ENCODE results near the gene MAPK7. TPM values are rescaled to one million over a fixed set of nuclear protein-coding genes. Genes with fewer than 3 reads are reported as not detected.
A peak's percentile ranks its signal among the peaks of the same experiment; 100 is the strongest.

The MAPK7 gene
- total RNA-seq, 2 experiments from 2014 or later = 31.5 to 33.5 TPM

- POLR2A ChIA-PET = no interaction called here
- Mint-ChIP-seq H3K27ac (no peak within 1 kb of the TSS), H3K36me3 (ENCODE audit: low read depth) (no peaks in the 10 kb centered on the region), H3K9me3 (ENCODE audit: insufficient read depth) (no peaks in the 10 kb centered on the region), H3K4me1 (ENCODE audit: low read depth) (no peaks in the 10 kb centered on the region), H3K4me3 (no peak within 1 kb of the TSS), H3K27me3 (ENCODE audit: low read depth) (peaks cover 12% of the 10 kb centered on the region)
- DNase-seq = no peak
- ATAC-seq = no peak
- CTCF ChIA-PET = no interaction called here
Measured at GRCh38 chr17:19410875-19411620, 32.8 kb downstream of the MAPK7 start, which contains the start of gene RNF112. RNF112 (plus strand) TSS chr17:19411232; CDS start chr17:19411409, 177 bp downstream.

- Mint-ChIP-seq H3K27ac (no peak overlapping the region), H3K36me3 (ENCODE audit: low read depth) (no peaks in the 10 kb centered on the region), H3K9me3 (ENCODE audit: insufficient read depth) (no peaks in the 10 kb centered on the region), H3K4me3 (no peak overlapping the region), H3K4me1 (ENCODE audit: low read depth) (no peaks in the 10 kb centered on the region), H3K27me3 (ENCODE audit: low read depth) (peaks cover 12% of the 10 kb centered on the region)
- POLR2A ChIA-PET = no interaction called here
- DNase-seq (no peak), ATAC-seq (no peak)
- CTCF ChIA-PET = no interaction called here
Measured at GRCh38 chr17:19411631-19412030, 33.3 kb downstream of the MAPK7 start.

- CTCF ChIA-PET = interaction anchor here (1.7 kb wide), 1 partner anchor 50 kb away, joined by 5 read pairs; the partner anchor contains the start of gene B9D1
- Mint-ChIP-seq H3K4me3 (no peak overlapping the region), H3K27me3 (ENCODE audit: low read depth) (peaks cover 12% of the 10 kb centered on the region), H3K9me3 (ENCODE audit: insufficient read depth) (no peaks in the 10 kb centered on the region), H3K36me3 (ENCODE audit: low read depth) (no peaks in the 10 kb centered on the region), H3K4me1 (ENCODE audit: low read depth) (no peaks in the 10 kb centered on the region), H3K27ac (no peak overlapping the region)
- DNase-seq (no peak), ATAC-seq (no peak)
- POLR2A ChIA-PET = no interaction called here
Measured at GRCh38 chr17:19412510-19412909, 34.2 kb downstream of the MAPK7 start.

GRCh38 chr17:19412984-19413383 is 34.7 kb downstream of the MAPK7 start:
- Mint-ChIP-seq H3K36me3 (ENCODE audit: low read depth) (no peaks in the 10 kb centered on the region), H3K9me3 (ENCODE audit: insufficient read depth) (no peaks in the 10 kb centered on the region), H3K27me3 (ENCODE audit: low read depth) (peaks cover 12% of the 10 kb centered on the region), H3K4me3 (no peak overlapping the region), H3K4me1 (ENCODE audit: low read depth) (peaks cover 2% of the 10 kb centered on the region), H3K27ac (no peak overlapping the region)
- DNase-seq = no peak
- ChIA-PET POLR2A (no interaction called here), CTCF (interaction anchor here (1.7 kb wide), 1 partner anchor 50 kb away, joined by 5 read pairs; the partner anchor contains the start of gene B9D1)
- no peak for ATAC-seq

GRCh38 chr17:19413761-19414160 is 35.5 kb downstream of the MAPK7 start:
- no peak overlapping the region for H3K4me3 Mint-ChIP-seq
- no peak overlapping the region for H3K27ac Mint-ChIP-seq
- ChIA-PET POLR2A (no interaction called here), CTCF (interaction anchor here (1.7 kb wide), 1 partner anchor 51 kb away, joined by 5 read pairs; the partner anchor contains the start of gene B9D1)
- H3K9me3 Mint-ChIP-seq (ENCODE audit: insufficient read depth) = no peaks in the 10 kb centered on the region
- no peak for DNase-seq
- peaks cover 4% of the 10 kb centered on the region for H3K4me1 Mint-ChIP-seq (ENCODE audit: low read depth)
- no peak for ATAC-seq
- no peaks in the 10 kb centered on the region for H3K36me3 Mint-ChIP-seq (ENCODE audit: low read depth)
- H3K27me3 Mint-ChIP-seq (ENCODE audit: low read depth) = peaks cover 12% of the 10 kb centered on the region

- Mint-ChIP-seq H3K27ac (no peak overlapping the region), H3K4me3 (no peak overlapping the region), H3K36me3 (ENCODE audit: low read depth) (no peaks in the 10 kb centered on the region), H3K9me3 (ENCODE audit: insufficient read depth) (no peaks in the 10 kb centered on the region), H3K27me3 (ENCODE audit: low read depth) (peaks cover 6% of the 10 kb centered on the region), H3K4me1 (ENCODE audit: low read depth) (peaks cover 4% of the 10 kb centered on the region)
- DNase-seq (no peak), ATAC-seq (no peak)
- ChIA-PET POLR2A (no interaction called here), CTCF (no interaction called here)
Measured at GRCh38 chr17:19414396-19415280, 36.3 kb downstream of the MAPK7 start.

GRCh38 chr17:19415311-19415710 is 37.0 kb downstream of the MAPK7 start:
- no peak overlapping the region for H3K27ac Mint-ChIP-seq
- peaks cover 2% of the 10 kb centered on the region for H3K27me3 Mint-ChIP-seq (ENCODE audit: low read depth)
- DNase-seq (no peak), ATAC-seq (no peak)
- H3K36me3 Mint-ChIP-seq (ENCODE audit: low read depth) = no peaks in the 10 kb centered on the region
- H3K4me3 Mint-ChIP-seq = no peak overlapping the region
- ChIA-PET CTCF (no interaction called here), POLR2A (no interaction called here)
- no peaks in the 10 kb centered on the region for H3K9me3 Mint-ChIP-seq (ENCODE audit: insufficient read depth)
- H3K4me1 Mint-ChIP-seq (ENCODE audit: low read depth) = peaks cover 4% of the 10 kb centered on the region

- H3K4me1 Mint-ChIP-seq (ENCODE audit: low read depth) = peaks cover 4% of the 10 kb centered on the region
- no peak for DNase-seq
- H3K27ac Mint-ChIP-seq = no peak overlapping the region
- H3K4me3 Mint-ChIP-seq = no peak overlapping the region
- peaks cover 1% of the 10 kb centered on the region for H3K27me3 Mint-ChIP-seq (ENCODE audit: low read depth)
- ChIA-PET CTCF (no interaction called here), POLR2A (no interaction called here)
- no peaks in the 10 kb centered on the region for H3K9me3 Mint-ChIP-seq (ENCODE audit: insufficient read depth)
- ATAC-seq = no peak
- no peaks in the 10 kb centered on the region for H3K36me3 Mint-ChIP-seq (ENCODE audit: low read depth)
Measured at GRCh38 chr17:19415806-19416775, 37.8 kb downstream of the MAPK7 start.

- CTCF ChIA-PET = interaction anchor here (1.0 to 1.5 kb wide), 2 partner anchors 15 to 55 kb away, joined by 3 to 5 read pairs; partner anchors contain the start of gene B9D1
Measured at GRCh38 chr17:19417611-19418010, 39.3 kb downstream of the MAPK7 start.

GRCh38 chr17:19418251-19418992 is 40.1 kb downstream of the MAPK7 start:
- ATAC-seq (no peak), DNase-seq (peak; percentile 27)
- H3K27ac Mint-ChIP-seq = no peak overlapping the region
- peaks cover 6% of the 10 kb centered on the region for H3K27me3 Mint-ChIP-seq (ENCODE audit: low read depth)
- CTCF ChIA-PET = interaction anchor here (1.0 to 1.5 kb wide), 2 partner anchors 14 to 55 kb away, joined by 3 to 5 read pairs; partner anchors contain the start of gene B9D1
- H3K36me3 Mint-ChIP-seq (ENCODE audit: low read depth) = no peaks in the 10 kb centered on the region
- no peaks in the 10 kb centered on the region for H3K9me3 Mint-ChIP-seq (ENCODE audit: insufficient read depth)
- H3K4me1 Mint-ChIP-seq (ENCODE audit: low read depth) = peaks cover 4% of the 10 kb centered on the region
- H3K4me3 Mint-ChIP-seq = no peak overlapping the region
- POLR2A ChIA-PET = no interaction called here

More at GRCh38 chr17:19417611-19418010, 39.3 kb downstream of the MAPK7 start:
- ATAC-seq (no peak), DNase-seq (no peak)
- Mint-ChIP-seq H3K27ac (no peak overlapping the region), H3K27me3 (ENCODE audit: low read depth) (peaks cover 3% of the 10 kb centered on the region), H3K4me3 (no peak overlapping the region), H3K9me3 (ENCODE audit: insufficient read depth) (no peaks in the 10 kb centered on the region), H3K36me3 (ENCODE audit: low read depth) (no peaks in the 10 kb centered on the region), H3K4me1 (ENCODE audit: low read depth) (peaks cover 4% of the 10 kb centered on the region)
- POLR2A ChIA-PET = no interaction called here

GRCh38 chr17:19421219-19421618 is 42.9 kb downstream of the MAPK7 start:
- POLR2A ChIA-PET = no interaction called here

More at GRCh38 chr17:19421219-19421618, 42.9 kb downstream of the MAPK7 start:
- CTCF ChIA-PET = no interaction called here
- ATAC-seq = no peak
- DNase-seq = no peak
- Mint-ChIP-seq H3K36me3 (ENCODE audit: low read depth) (no peaks in the 10 kb centered on the region), H3K4me3 (no peak overlapping the region), H3K27me3 (ENCODE audit: low read depth) (peaks cover 16% of the 10 kb centered on the region), H3K27ac (no peak overlapping the region), H3K9me3 (ENCODE audit: insufficient read depth) (no peaks in the 10 kb centered on the region), H3K4me1 (ENCODE audit: low read depth) (peaks cover 4% of the 10 kb centered on the region)

All from activated CD8-positive, alpha-beta T cell treated with anti-CD3 and anti-CD28 coated beads, Interleukin-2, amount 10 ng/mL, durations not matched to agents 7 days and 5 days (primary cell).